GM23248 (cell line): Measurements from ENCODE around the gene C1D. TPM values are rescaled to one million over a fixed set of nuclear protein-coding genes. Genes with fewer than 3 reads are reported as not detected.

Experiments
- DNase-seq: peaks from one replicate; pipeline ENCODE4 v3.0.0-alpha.2; 2015
- H2AFZ ChIP-seq: fragments of 200-600 bp; sonication (generic); 2 replicates; pipeline ENCODE4 v1.6.1; 2016; ENCODE audit warnings: antibody characterized with exemption
- H3F3A ChIP-seq: fragments of 200-600 bp; sonication (generic); 2 replicates; pipeline ENCODE4 v1.6.1; 2016; ENCODE audit warnings: mild to moderate bottlenecking, antibody characterized with exemption, mixed run types; ENCODE audit not compliant: insufficient read depth
- H3K27ac ChIP-seq: fragments of 200-600 bp; sonication (generic); 2 replicates; pipeline ENCODE4 v1.5.1; 2016; ENCODE audit warnings: mild to moderate bottlenecking
- H3K27me3 ChIP-seq: fragments of 200-600 bp; sonication (generic); replicated peaks from 2 replicates; pipeline ENCODE4 v1.6.1; 2016; ENCODE audit warnings: mild to moderate bottlenecking; ENCODE audit not compliant: insufficient read depth
- H3K36me3 ChIP-seq: fragments of 200-600 bp; sonication (generic); 2 replicates; pipeline ENCODE4 v1.6.1; 2016; ENCODE audit warnings: low read depth, mild to moderate bottlenecking
- H3K4me1 ChIP-seq: fragments of 200-600 bp; sonication (generic); 2 replicates; pipeline ENCODE4 v1.6.1; 2016; ENCODE audit warnings: mild to moderate bottlenecking; ENCODE audit not compliant: insufficient read depth
- H3K4me2 ChIP-seq: fragments of 200-600 bp; sonication (generic); one replicate; pipeline ENCODE4 v1.6.1; 2016; ENCODE audit warnings: mild to moderate bottlenecking; ENCODE audit not compliant: unreplicated experiment
- H3K4me3 ChIP-seq: fragments of 200-600 bp; sonication (generic); 2 replicates; pipeline ENCODE4 v1.5.1; 2016; ENCODE audit warnings: mild to moderate bottlenecking
- H3K79me2 ChIP-seq: fragments of 200-600 bp; sonication (generic); 2 replicates; pipeline ENCODE4 v1.6.1; 2016; ENCODE audit warnings: mild to moderate bottlenecking; ENCODE audit not compliant: insufficient read depth
- H3K9ac ChIP-seq: fragments of 200-600 bp; sonication (generic); 2 replicates; pipeline ENCODE4 v1.6.1; 2016; ENCODE audit warnings: mild to moderate bottlenecking
- H3K9me2 ChIP-seq: fragments of 200-600 bp; sonication (generic); 2 replicates; pipeline ENCODE4 v1.6.1; 2016; ENCODE audit warnings: mixed run types, mild to moderate bottlenecking, moderate library complexity; ENCODE audit not compliant: insufficient read depth
- H3K9me3 ChIP-seq: fragments of 200-600 bp; sonication (generic); one replicate; pipeline ENCODE4 v1.6.1; 2017; ENCODE audit warnings: low read depth
- H4K20me1 ChIP-seq: fragments of 200-600 bp; sonication (generic); 2 replicates; pipeline ENCODE4 v1.6.0; 2016; ENCODE audit not compliant: insufficient read depth
- EZH2 ChIP-seq: fragments of 200-600 bp; sonication (generic); IDR thresholded peaks from 2 replicates; pipeline ENCODE4 v1.6.1; 2018; ENCODE audit warnings: antibody characterized with exemption, mild to moderate bottlenecking; ENCODE audit not compliant: insufficient read depth, poor library complexity, severe bottlenecking
- EZH2phosphoT487 ChIP-seq: fragments of 200-600 bp; sonication (generic); IDR thresholded peaks from 2 replicates; pipeline ENCODE4 v1.6.1; 2018; ENCODE audit warnings: antibody characterized with exemption, moderate library complexity, mild to moderate bottlenecking, low read depth; ENCODE audit not compliant: insufficient read depth
- WGBS, 2 experiments: methylation state at CpG; one replicate each; pipeline ENCODE4 v1.1.6; 2015 to 2017; ENCODE audit warnings: low lambda C conversion rate in 2 of 2, low coverage in 1 of 2; ENCODE audit errors: missing lambda C conversion rate in 2 of 2; 5-methylcytosine and 5-hydroxymethylcytosine counted together
- in situ Hi-C: fragments of 300-500 bp; cut with MboI; formaldehyde crosslinking; loops from 2 replicates; pipeline ENCODE4 v1.15.0; 2020
- polyA plus RNA-seq: library from polyadenylated mRNA; unstranded; fragments of >200 nt; fragmentation: Nextera tagmentation; extraction: Ambion mirVana; gene quantifications from 2 replicates; pipeline ENCODE4 v1.2.1, GENCODE V29; 2016
- total RNA-seq: library from RNA; depleted of rRNA; stranded (reverse); fragments of >200 nt; shearing (Covaris generic); gene quantifications from 2 replicates; pipeline ENCODE4 v1.2.3, GENCODE V29; 2014

The C1D gene
- total and polyA plus RNA-seq, 2 experiments from 2014 or later = 32.5 to 65.3 TPM

- no peaks in the 10 kb centered on the region for H3K9me2 ChIP-seq
- H3K4me1 ChIP-seq = peaks cover 10% of the 10 kb centered on the region
- peaks cover 5% of the 10 kb centered on the region for H3K36me3 ChIP-seq
- H2AFZ ChIP-seq = no peak overlapping the region
- 71 to 81% methylated on average over 2 of the region's 2 CpGs for WGBS, 2 experiments
- in situ Hi-C loops = no loop called here
- no peaks in the 10 kb centered on the region for H3K27me3 ChIP-seq
- H3K9ac ChIP-seq = no peak overlapping the region
- no peak for DNase-seq
- peaks cover 1% of the 10 kb centered on the region; the same call in 1 of the 2 replicates for H3F3A ChIP-seq
- H3K4me2 ChIP-seq = no peak overlapping the region
- 0 out of 2 replicates have a peak, but pooled peaks cover 8% of the 10 kb centered on the region for H4K20me1 ChIP-seq
- no peaks in the 10 kb centered on the region for H3K9me3 ChIP-seq
- H3K27ac ChIP-seq = no peak overlapping the region
- TF ChIP-seq EZH2 = no peak
- TF ChIP-seq EZH2phosphoT487 = no peak
- H3K4me3 ChIP-seq = no peak overlapping the region
- H3K79me2 ChIP-seq = peaks cover 94% of the 10 kb centered on the region
Observed at GRCh38 chr2:68050353-68050752, 12.5 kb downstream of the C1D start.

GRCh38 chr2:68046642-68047240, 16.1 kb downstream of the C1D start:
- in situ Hi-C loops = loop anchor here (25.0 kb wide), 1 partner anchor 409 kb away; no protein-coding TSS in a partner anchor
- Histone ChIP-seq H3K79me2 (peaks cover 76% of the 10 kb centered on the region), H3K4me2 (no peak overlapping the region), H3K27me3 (no peaks in the 10 kb centered on the region), H3F3A (peaks cover 24% of the 10 kb centered on the region), H2AFZ (no peak overlapping the region), H4K20me1 (no peaks in the 10 kb centered on the region), H3K4me1 (peaks cover 22% of the 10 kb centered on the region), H3K27ac (no peak overlapping the region), H3K4me3 (no peak overlapping the region), H3K36me3 (peaks cover 7% of the 10 kb centered on the region), H3K9me2 (no peaks in the 10 kb centered on the region), H3K9ac (no peak overlapping the region), H3K9me3 (no peaks in the 10 kb centered on the region)
- WGBS, 2 experiments = 86 to 91% methylated on average over 4 of the region's 4 CpGs
- DNase-seq = no peak
- TF ChIP-seq EZH2 (no peak), EZH2phosphoT487 (no peak)

GRCh38 chr2:68046224-68046623, 16.6 kb downstream of the C1D start:
- H3K79me2 ChIP-seq = peaks cover 75% of the 10 kb centered on the region
- H2AFZ ChIP-seq = no peak overlapping the region
- no peaks in the 10 kb centered on the region for H3K9me3 ChIP-seq
- no peak overlapping the region for H3K9ac ChIP-seq
- H3K36me3 ChIP-seq = peaks cover 7% of the 10 kb centered on the region
- H3K4me1 ChIP-seq = peaks cover 22% of the 10 kb centered on the region
- no peaks in the 10 kb centered on the region for H3K27me3 ChIP-seq
- no peak overlapping the region for H3K4me2 ChIP-seq
- DNase-seq = no peak
- H3K27ac ChIP-seq = no peak overlapping the region
- peaks cover 25% of the 10 kb centered on the region for H3F3A ChIP-seq
- no peak overlapping the region for H3K4me3 ChIP-seq
- H4K20me1 ChIP-seq = no peaks in the 10 kb centered on the region
- TF ChIP-seq EZH2 = no peak
- no peak for TF ChIP-seq EZH2phosphoT487
- in situ Hi-C loops = loop anchor here (25.0 kb wide), 1 partner anchor 409 kb away; no protein-coding TSS in a partner anchor
- H3K9me2 ChIP-seq = no peaks in the 10 kb centered on the region

GRCh38 chr2:68045342-68045741, 17.5 kb downstream of the C1D start:
- H3K9ac ChIP-seq = no peak overlapping the region
- WGBS, 2 experiments = 90 to 93% methylated on average over 1 of the region's 1 CpG
- no peaks in the 10 kb centered on the region for H3K27me3 ChIP-seq
- in situ Hi-C loops = loop anchor here (25.0 kb wide), 1 partner anchor 408 kb away; no protein-coding TSS in a partner anchor
- DNase-seq = no peak
- no peak overlapping the region for H3K4me3 ChIP-seq
- H3K4me1 ChIP-seq = peaks cover 26% of the 10 kb centered on the region
- H3K4me2 ChIP-seq = no peak overlapping the region
- no peak overlapping the region for H2AFZ ChIP-seq
- peaks cover 29% of the 10 kb centered on the region for H3F3A ChIP-seq
- H4K20me1 ChIP-seq = no peaks in the 10 kb centered on the region
- no peaks in the 10 kb centered on the region for H3K9me2 ChIP-seq
- no peaks in the 10 kb centered on the region for H3K9me3 ChIP-seq
- H3K79me2 ChIP-seq = peaks cover 67% of the 10 kb centered on the region
- H3K36me3 ChIP-seq = peaks cover 13% of the 10 kb centered on the region
- TF ChIP-seq EZH2phosphoT487 (no peak), EZH2 (no peak)
- H3K27ac ChIP-seq = peak overlapping the region; percentile 92

GRCh38 chr2:68044099-68044498, 18.7 kb downstream of the C1D start:
- peak overlapping the region; percentile 92 for H3K27ac ChIP-seq
- DNase-seq = peak; percentile 90
- no peak for TF ChIP-seq EZH2
- no peak for TF ChIP-seq EZH2phosphoT487
- H3K4me1 ChIP-seq = peaks cover 38% of the 10 kb centered on the region
- no peak overlapping the region for H3K4me3 ChIP-seq
- peaks cover 13% of the 10 kb centered on the region for H3K36me3 ChIP-seq
- no peaks in the 10 kb centered on the region for H3K9me3 ChIP-seq
- H2AFZ ChIP-seq = no peak overlapping the region
- no peaks in the 10 kb centered on the region for H3K27me3 ChIP-seq
- no peaks in the 10 kb centered on the region for H4K20me1 ChIP-seq
- peaks cover 55% of the 10 kb centered on the region for H3K79me2 ChIP-seq
- no peaks in the 10 kb centered on the region for H3K9me2 ChIP-seq
- peak overlapping the region; percentile 31 for H3K4me2 ChIP-seq
- 29 to 30% methylated on average over 6 of the region's 6 CpGs for WGBS, 2 experiments
- H3K9ac ChIP-seq = peak overlapping the region; percentile 62
- in situ Hi-C loops = loop anchor here (25.0 kb wide), 1 partner anchor 407 kb away; no protein-coding TSS in a partner anchor
- peaks cover 38% of the 10 kb centered on the region for H3F3A ChIP-seq
